Natural killer cell treated with Interleukin-12 subunit alpha and Interleukin-12 subunit beta and Interleukin-15 and Interleukin-18, amount 100 ng/mL, for 72 hours (primary cell): ENCODE data around the gene BRD9. TPM values are rescaled to one million over a fixed set of nuclear protein-coding genes. Genes with fewer than 3 reads are reported as not detected.
"Not testable (repeated sequence)": the region's sequence is repeated elsewhere in the genome, so short reads cannot be mapped to it uniquely, and the experiment has no call there.

ENCODE experiments used
- ATAC-seq, 2 donors: fragments of 150-1000 bp; cut with Tn5 transposase in 1 of 2; sonication (Bioruptor Pico), chemical (Tn5 transposase) in 1 of 2; 2 replicates each; pipeline ENCODE4 v1.10.0; 2021
- DNase-seq: peaks from one replicate; pipeline ENCODE4 v3.0.0; 2022; ENCODE audit warnings: low spot score
- H3K27ac Mint-ChIP-seq, 2 donors: 1 replicate in 1 of 2; 2 replicates in 1 of 2; pipeline ENCODE4 v1.8.0; 2022; ENCODE audit warnings: mixed read lengths in 2 of 2, mild to moderate bottlenecking in 1 of 2, moderate library complexity in 1 of 2
- H3K27me3 Mint-ChIP-seq, 2 donors: 1 replicate in 1 of 2; 2 replicates in 1 of 2; pipeline ENCODE4 v1.8.0; 2022; ENCODE audit warnings: mixed read lengths in 2 of 2
- H3K36me3 Mint-ChIP-seq: one replicate; pipeline ENCODE4 v1.8.0; 2022; ENCODE audit warnings: mixed read lengths
- H3K4me1 Mint-ChIP-seq, 2 donors: 1 replicate in 1 of 2; 2 replicates in 1 of 2; pipeline ENCODE4 v1.8.0; 2022; ENCODE audit warnings: low read depth in 2 of 2, mixed read lengths in 2 of 2, mild to moderate bottlenecking in 1 of 2
- H3K4me3 Mint-ChIP-seq: one replicate; pipeline ENCODE4 v1.8.0; 2022; ENCODE audit warnings: mixed read lengths
- H3K9me3 Mint-ChIP-seq: 2 replicates; pipeline ENCODE4 v1.8.0; 2022; ENCODE audit warnings: mixed read lengths
- total RNA-seq, 2 donors: library from RNA; stranded (reverse); gene quantifications; one replicate each; pipeline ENCODE4 v1.2.3, GENCODE V29; 2022

The BRD9 gene
- total RNA-seq, 2 donors from 2014 or later = 52.7 to 136 TPM

DNA sequence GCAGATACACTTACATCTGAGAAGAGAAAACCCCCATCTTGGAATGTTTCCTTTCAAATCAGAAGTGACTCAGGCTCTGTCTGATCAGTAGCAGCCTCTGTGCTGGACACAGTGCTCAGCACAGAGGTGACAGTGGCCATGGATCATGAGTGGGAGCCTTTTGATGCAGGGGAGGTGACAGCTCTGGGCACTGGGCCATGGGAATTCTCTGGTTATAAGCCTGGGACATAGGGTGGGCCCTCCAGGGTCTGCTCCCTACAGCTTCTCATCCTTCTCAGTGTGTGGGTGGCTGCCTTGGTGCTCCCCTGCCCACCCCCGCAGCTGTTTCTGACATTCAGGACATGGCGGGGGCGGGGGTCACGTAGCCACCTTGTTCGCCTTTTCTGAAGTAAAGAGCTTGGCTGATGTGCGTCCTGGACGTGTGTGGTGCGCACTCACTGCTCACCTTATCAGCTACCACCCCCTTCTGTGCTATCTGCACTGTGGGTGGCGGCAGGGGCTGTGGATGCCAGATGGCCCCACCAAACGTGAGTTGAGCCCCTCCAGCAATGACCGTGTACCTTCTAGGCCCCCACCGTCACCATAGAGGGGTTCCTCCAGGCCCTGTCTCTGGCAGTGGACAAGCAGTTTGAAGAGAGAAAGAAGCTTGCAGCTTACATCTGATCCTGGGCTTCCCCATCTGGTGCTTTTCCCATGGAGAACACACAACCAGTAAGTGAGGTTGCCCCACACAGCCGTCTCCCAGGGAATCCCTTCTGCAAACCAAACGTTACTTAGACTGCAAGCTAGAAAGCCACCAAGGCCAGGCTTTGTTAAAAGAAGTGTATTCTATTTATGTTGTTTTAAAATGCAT, 24.1 kb upstream of the BRD9 start:
- H3K36me3 Mint-ChIP-seq = no peaks in the 10 kb centered on the region
- no peaks in the 10 kb centered on the region for H3K27me3 Mint-ChIP-seq
- no peaks in the 10 kb centered on the region for H3K4me1 Mint-ChIP-seq

DNA sequence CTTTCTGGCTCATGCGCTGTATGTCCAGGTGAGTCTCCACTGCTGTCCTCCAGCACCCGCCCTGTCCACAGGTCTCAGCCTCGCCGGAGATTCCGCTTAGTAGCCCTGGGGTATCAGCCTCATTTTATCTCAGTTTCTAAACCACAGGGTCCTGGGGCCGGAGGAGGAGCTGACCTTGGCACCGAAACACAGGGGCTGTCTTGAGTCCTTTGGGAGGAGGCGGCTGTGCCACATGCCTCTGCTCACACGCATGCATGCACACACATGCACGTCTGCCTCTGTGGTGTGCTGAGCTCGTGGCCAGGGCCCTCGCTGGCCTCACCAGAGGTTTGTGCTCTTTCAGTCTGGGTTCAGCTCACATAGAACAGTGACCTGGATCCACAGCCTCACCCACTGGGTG, 23.3 kb upstream of the BRD9 start:
- Mint-ChIP-seq H3K4me3 (no peak overlapping the region), H3K27ac (no peak overlapping the region), H3K27me3 (no peaks in the 10 kb centered on the region), H3K4me1 (no peaks in the 10 kb centered on the region), H3K9me3 (no peaks in the 10 kb centered on the region), H3K36me3 (no peaks in the 10 kb centered on the region)
- DNase-seq (no peak), ATAC-seq (no peak)

More for the DNA sequence above, 24.1 kb upstream of the BRD9 start:
- DNase-seq (no peak), ATAC-seq (peak in 1 of 2 donors; percentile 29)
- H3K4me3 Mint-ChIP-seq = no peak overlapping the region
- no peaks in the 10 kb centered on the region for H3K9me3 Mint-ChIP-seq
- H3K27ac Mint-ChIP-seq = no peak overlapping the region

GRCh38 chr5:915346-915745, 22.7 kb upstream of the BRD9 start:
- not testable (repeated sequence) for H3K27me3 Mint-ChIP-seq, ATAC-seq, H3K36me3 Mint-ChIP-seq, H3K4me1 Mint-ChIP-seq, H3K9me3 Mint-ChIP-seq, DNase-seq, H3K27ac Mint-ChIP-seq, H3K4me3 Mint-ChIP-seq

DNA sequence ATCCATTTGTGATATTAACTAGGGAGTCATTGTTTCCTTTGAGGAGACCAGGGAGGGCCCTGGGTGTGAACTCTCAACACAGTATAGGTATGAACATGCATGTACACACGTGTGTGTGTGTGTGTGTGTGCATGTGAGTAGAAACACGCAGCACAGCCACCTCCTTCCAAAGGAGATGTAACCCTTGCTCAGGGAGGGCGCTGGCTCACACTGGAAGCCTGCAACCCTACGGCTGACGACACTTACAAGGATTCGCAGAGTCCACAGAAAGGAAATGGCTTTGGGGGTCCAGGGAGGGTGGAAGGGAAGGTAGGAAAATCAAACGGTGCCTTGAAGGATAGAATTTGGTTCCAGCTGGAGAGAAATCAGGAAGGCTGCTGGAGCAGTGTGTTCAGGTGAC, 22.0 kb upstream of the BRD9 start:
- Mint-ChIP-seq H3K4me1 (no peaks in the 10 kb centered on the region), H3K27ac (peak overlapping the region in 1 of 2 donors; percentile 76), H3K9me3 (no peaks in the 10 kb centered on the region), H3K4me3 (no peak overlapping the region), H3K27me3 (no peaks in the 10 kb centered on the region), H3K36me3 (no peaks in the 10 kb centered on the region)
- ATAC-seq (no peak), DNase-seq (no peak)

GRCh38 chr5:914174-914573, 21.6 kb upstream of the BRD9 start:
- H3K27me3 Mint-ChIP-seq = no peaks in the 10 kb centered on the region
- no peaks in the 10 kb centered on the region for H3K4me1 Mint-ChIP-seq
- H3K36me3 Mint-ChIP-seq = no peaks in the 10 kb centered on the region
- no peak overlapping the region for H3K4me3 Mint-ChIP-seq
- ATAC-seq (no peak), DNase-seq (no peak)
- H3K9me3 Mint-ChIP-seq = no peaks in the 10 kb centered on the region
- peak overlapping the region in 1 of 2 donors; percentile 76 for H3K27ac Mint-ChIP-seq

DNA sequence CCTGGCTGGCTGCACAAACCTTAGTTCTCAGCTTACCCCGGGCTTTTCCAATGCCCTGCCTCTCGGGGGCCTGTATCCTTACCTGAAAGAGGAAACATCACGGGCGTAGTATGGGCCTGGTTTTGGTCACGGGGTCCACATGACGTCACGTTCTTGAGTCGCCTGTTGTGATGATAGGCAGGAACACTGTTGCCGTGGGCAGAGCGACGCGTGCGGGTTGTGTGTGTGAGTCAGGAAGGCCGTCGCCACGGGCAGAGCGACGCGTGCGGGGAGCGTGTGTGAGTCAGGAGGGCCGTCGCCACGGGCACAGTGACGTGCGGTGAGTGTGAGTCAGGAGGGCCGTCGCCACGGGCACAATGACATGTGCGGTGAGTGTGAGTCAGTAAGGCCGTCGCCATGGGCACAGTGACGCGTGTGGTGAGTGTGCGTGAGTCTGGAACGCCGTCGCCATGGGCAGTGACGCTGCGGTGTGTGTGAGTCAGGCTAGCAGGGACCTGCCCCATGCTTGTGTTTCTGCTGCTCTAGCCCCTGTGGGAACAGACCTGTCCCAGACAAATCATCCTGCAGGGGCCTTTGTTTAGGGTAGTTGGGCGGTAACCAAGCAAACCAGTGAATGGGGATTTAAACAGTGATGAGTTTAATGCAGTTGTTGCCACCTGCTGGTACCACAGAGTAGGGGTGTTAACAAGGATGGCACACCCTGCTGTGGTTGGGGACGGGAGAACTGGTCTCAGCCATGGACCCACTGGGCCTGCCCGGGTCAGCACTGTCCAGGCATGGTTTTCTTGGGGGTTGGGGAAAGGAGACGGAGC, 19.9 kb upstream of the BRD9 start:
- DNase-seq (no peak), ATAC-seq (peak; percentile 54 to 83)
- Mint-ChIP-seq H3K4me3 (no peak overlapping the region), H3K27ac (peak overlapping the region in 1 of 2 donors; percentile 42), H3K36me3 (no peaks in the 10 kb centered on the region), H3K4me1 (no peaks in the 10 kb centered on the region), H3K9me3 (no peaks in the 10 kb centered on the region), H3K27me3 (no peaks in the 10 kb centered on the region)

- Mint-ChIP-seq H3K4me1 (no peaks in the 10 kb centered on the region), H3K27ac (no peak overlapping the region), H3K27me3 (no peaks in the 10 kb centered on the region), H3K36me3 (no peaks in the 10 kb centered on the region), H3K4me3 (no peak overlapping the region), H3K9me3 (no peaks in the 10 kb centered on the region)
- no peak for ATAC-seq
- DNase-seq = no peak
Observed at GRCh38 chr5:911601-912000, 19.0 kb upstream of the BRD9 start.

DNA sequence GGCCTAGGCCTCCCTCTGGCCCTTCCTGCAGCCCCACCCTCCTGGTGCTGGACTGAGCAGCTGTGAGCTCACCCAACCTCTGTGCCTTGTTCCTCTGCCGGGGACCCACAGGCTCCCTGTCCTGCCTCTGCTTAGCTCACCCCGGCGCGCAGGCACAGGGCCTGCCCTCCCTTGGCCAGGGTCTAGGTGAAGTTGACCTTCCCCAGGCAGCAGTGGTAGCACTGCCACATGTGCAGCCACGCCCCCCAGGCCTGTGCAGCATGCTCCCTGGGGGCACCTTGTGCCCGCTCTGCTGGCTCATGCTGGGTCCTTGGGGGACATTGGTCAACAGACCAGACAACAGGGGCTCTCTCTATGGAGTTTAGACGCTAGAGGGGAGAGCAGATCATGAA, 18.2 kb upstream of the BRD9 start:
- Mint-ChIP-seq H3K27me3 (no peaks in the 10 kb centered on the region), H3K36me3 (no peaks in the 10 kb centered on the region), H3K27ac (peak overlapping the region in 1 of 2 donors; percentile 71), H3K9me3 (no peaks in the 10 kb centered on the region), H3K4me3 (no peak overlapping the region), H3K4me1 (no peaks in the 10 kb centered on the region)
- DNase-seq (no peak), ATAC-seq (peak in 1 of 2 donors; percentile 48)

DNA sequence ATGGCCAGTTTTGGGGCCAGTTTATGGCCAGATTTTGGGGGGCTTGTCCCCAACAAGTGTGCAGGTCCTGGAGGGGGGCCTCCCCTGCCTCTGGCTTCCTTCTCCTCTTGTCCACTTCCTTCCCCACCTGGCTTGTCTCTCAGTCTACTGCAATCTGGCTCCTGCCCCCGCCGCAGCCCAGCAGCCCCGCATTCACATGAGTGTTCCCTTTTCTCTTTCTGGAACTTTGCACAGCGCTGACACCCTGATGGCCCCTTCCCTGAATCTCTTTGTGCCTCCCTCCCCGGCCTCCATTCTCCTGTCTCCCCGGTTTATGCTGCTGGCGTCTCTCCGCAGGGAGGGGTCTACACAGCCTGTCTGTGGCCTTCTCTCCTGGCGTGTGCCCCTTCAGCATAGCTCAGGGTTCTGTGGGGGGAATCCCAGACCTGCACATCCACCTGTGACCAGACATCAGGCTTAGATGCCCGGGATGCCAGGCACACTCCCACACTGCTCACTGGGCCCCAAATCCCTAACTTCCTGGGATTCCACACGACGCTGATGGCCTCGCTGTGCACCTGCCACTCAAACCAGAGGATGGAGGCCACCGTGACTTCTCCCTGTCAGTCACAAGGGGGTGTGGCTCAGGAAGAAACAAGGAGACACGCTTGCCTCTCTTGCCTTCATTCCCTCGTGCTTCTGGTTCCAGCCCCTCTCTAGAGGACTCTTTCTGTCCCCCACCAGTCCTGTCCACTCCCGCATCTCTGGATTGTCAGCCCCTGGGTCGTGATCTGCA, 17.6 kb upstream of the BRD9 start:
- Mint-ChIP-seq H3K27ac (peak overlapping the region in 1 of 2 donors; percentile 71), H3K4me1 (no peaks in the 10 kb centered on the region), H3K36me3 (no peaks in the 10 kb centered on the region), H3K27me3 (no peaks in the 10 kb centered on the region), H3K9me3 (no peaks in the 10 kb centered on the region), H3K4me3 (no peak overlapping the region)
- DNase-seq (no peak), ATAC-seq (no peak)

GRCh38 chr5:909086-909485, 16.5 kb upstream of the BRD9 start:
- no peak overlapping the region for H3K27ac Mint-ChIP-seq
- ATAC-seq (no peak), DNase-seq (no peak)
- H3K4me3 Mint-ChIP-seq = no peak overlapping the region
- H3K9me3 Mint-ChIP-seq = no peaks in the 10 kb centered on the region
- H3K36me3 Mint-ChIP-seq = peaks cover 4% of the 10 kb centered on the region
- no peaks in the 10 kb centered on the region for H3K4me1 Mint-ChIP-seq
- H3K27me3 Mint-ChIP-seq = no peaks in the 10 kb centered on the region

GRCh38 chr5:908172-908571, 15.6 kb upstream of the BRD9 start:
- no peaks in the 10 kb centered on the region for H3K9me3 Mint-ChIP-seq
- no peaks in the 10 kb centered on the region for H3K4me1 Mint-ChIP-seq
- H3K27ac Mint-ChIP-seq = no peak overlapping the region
- DNase-seq = no peak
- no peak overlapping the region for H3K4me3 Mint-ChIP-seq
- no peaks in the 10 kb centered on the region for H3K27me3 Mint-ChIP-seq
- peaks cover 4% of the 10 kb centered on the region for H3K36me3 Mint-ChIP-seq
- no peak for ATAC-seq

- no peak for DNase-seq
- Mint-ChIP-seq H3K9me3 (no peaks in the 10 kb centered on the region), H3K4me1 (no peaks in the 10 kb centered on the region), H3K27ac (no peak overlapping the region), H3K27me3 (no peaks in the 10 kb centered on the region), H3K4me3 (no peak overlapping the region), H3K36me3 (peaks cover 4% of the 10 kb centered on the region)
- no peak for ATAC-seq
Observed at GRCh38 chr5:907366-907910, 14.8 kb upstream of the BRD9 start.

GRCh38 chr5:905139-905642, 12.6 kb upstream of the BRD9 start:
- no peak overlapping the region for H3K27ac Mint-ChIP-seq
- no peaks in the 10 kb centered on the region for H3K4me1 Mint-ChIP-seq
- H3K9me3 Mint-ChIP-seq = no peaks in the 10 kb centered on the region
- no peaks in the 10 kb centered on the region for H3K27me3 Mint-ChIP-seq
- no peak for DNase-seq
- peaks cover 4% of the 10 kb centered on the region for H3K36me3 Mint-ChIP-seq
- no peak overlapping the region for H3K4me3 Mint-ChIP-seq
- no peak for ATAC-seq
